NCI-H460 (cell line): ENCODE data around the gene IL18R1. TPM values are rescaled to one million over a fixed set of nuclear protein-coding genes. Genes with fewer than 3 reads are reported as not detected.

Experiments
- DNase-seq: peaks from one replicate; pipeline ENCODE4 v3.0.0-alpha.2; 2016; ENCODE audit warnings: low read depth; ENCODE audit errors: extremely low read depth
- total RNA-seq: library from RNA; depleted of rRNA; stranded (reverse); fragments of >200 nt; shearing (Covaris generic); gene quantifications from 2 replicates; pipeline ENCODE4 v1.2.3, GENCODE V29; 2014

Gene IL18R1
- total RNA-seq, 1 experiment from 2014 or later, result 40.3 TPM

DNA sequence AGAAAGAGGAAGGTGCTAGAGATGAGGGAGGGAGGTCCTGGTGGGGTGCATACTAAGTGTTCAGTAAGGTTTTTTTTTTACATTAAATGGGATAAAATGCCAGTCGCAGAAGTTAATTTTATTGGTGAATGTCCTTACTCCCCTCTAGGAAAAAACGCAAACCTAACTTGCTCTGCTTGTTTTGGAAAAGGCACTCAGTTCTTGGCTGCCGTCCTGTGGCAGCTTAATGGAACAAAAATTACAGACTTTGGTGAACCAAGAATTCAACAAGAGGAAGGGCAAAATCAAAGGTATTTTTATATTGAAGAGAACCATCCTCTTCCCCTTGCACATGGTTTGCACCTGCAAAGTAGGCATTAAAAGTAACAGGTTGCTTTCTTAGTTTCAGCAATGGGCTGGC, 12.7 kb upstream of the IL18R1 start:
- no peak for DNase-seq

GRCh38 chr2:102344397-102344796, 11.2 kb upstream of the IL18R1 start:
- DNase-seq, result no peak

DNA sequence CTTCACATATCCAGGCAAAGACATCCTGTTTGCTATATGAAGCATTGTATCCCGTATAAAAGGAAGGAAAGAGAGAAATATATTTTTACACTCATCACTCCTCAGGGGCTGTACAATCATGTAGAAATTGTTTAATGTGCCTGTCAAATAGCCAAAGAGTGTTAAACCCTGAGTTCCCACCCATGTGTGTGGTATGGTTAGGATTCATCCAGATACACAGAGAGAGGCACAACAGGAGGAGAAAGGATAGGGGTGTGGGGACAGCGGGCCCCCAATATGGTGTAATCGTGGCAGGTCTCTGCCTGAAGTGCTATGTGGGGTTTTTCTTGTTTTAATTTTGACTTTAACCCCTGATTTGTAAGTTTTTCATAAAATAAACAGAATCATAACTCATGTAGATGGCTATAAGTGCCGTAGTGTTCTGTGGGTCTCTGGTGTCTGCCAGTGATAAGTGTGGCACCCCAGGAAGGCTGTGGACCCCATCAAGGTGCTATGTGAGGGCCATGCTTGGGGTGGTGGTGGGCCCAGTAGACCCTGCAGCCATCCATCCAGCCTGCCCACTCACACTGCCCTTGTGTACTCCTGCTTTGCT, 10.2 kb upstream of the IL18R1 start:
- no peak for DNase-seq

DNA sequence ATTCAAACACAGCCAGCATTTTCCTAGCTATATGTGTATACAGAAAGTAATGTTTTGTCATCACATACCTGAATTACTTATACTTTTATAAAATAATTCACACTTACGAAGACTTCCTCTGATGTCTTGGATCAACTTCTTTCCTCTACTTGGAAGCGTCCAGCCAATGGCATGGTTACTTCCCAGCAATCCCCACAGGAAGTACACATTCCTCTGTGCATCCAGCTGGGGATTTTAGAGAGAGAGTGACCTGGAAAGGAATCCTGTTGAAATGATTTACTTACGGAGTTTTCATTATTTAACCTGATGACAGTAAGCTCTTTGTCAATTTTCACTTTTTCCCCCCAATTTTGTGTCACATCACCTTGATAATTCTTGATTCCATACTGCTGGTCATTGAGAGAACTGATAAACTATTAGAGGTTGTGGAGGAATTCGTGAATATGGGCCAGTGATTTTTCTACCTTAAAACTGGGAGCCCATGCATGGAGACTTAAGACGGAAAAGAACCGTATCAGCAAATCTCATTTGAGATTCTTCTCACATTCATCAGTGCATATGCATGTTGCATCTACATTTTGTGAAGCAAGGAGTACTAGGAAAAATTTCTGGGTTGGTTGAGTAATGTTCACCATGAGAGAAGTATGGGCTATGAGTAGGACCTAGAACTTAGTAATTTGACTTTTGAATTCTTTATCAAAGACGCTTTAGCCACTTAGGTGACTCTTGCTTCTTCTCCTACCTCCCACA, 9.0 kb upstream of the IL18R1 start:
- DNase-seq, result no peak

- no peak for DNase-seq
Observed at GRCh38 chr2:102350137-102350793, 5.3 kb upstream of the IL18R1 start.

GRCh38 chr2:102356381-102356712, 751 bp downstream of the IL18R1 start:
- no peak for DNase-seq

GRCh38 chr2:102356741-102357140, 1.1 kb downstream of the IL18R1 start:
- DNase-seq, result no peak

GRCh38 chr2:102357937-102358336, 2.3 kb downstream of the IL18R1 start:
- DNase-seq, result no peak

DNA sequence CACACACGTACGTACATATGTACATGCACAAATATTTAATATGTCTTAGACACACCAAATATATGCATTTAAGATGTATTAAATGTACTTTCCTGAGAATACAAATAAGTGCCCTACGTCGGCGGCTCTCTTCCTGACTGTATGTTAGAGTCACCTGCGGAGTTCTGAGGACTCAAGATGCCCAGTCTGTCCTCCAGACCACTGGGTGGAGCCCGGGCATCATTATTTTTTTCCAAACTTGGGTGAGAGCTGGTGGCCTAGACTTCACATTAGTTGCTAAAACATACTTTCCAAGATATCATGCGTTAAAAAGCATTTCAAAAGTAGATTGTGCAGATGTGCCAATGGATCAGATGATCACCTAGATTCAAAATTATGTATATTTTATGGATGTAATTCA, 2.9 kb downstream of the IL18R1 start:
- DNase-seq, result no peak

- peak; percentile 22 for DNase-seq
Observed at GRCh38 chr2:102359527-102359926, 3.9 kb downstream of the IL18R1 start.

- no peak for DNase-seq
Observed at GRCh38 chr2:102361632-102362241, 6.1 kb downstream of the IL18R1 start.

- no peak for DNase-seq
Observed at GRCh38 chr2:102365763-102366162, 10.2 kb downstream of the IL18R1 start.

DNA sequence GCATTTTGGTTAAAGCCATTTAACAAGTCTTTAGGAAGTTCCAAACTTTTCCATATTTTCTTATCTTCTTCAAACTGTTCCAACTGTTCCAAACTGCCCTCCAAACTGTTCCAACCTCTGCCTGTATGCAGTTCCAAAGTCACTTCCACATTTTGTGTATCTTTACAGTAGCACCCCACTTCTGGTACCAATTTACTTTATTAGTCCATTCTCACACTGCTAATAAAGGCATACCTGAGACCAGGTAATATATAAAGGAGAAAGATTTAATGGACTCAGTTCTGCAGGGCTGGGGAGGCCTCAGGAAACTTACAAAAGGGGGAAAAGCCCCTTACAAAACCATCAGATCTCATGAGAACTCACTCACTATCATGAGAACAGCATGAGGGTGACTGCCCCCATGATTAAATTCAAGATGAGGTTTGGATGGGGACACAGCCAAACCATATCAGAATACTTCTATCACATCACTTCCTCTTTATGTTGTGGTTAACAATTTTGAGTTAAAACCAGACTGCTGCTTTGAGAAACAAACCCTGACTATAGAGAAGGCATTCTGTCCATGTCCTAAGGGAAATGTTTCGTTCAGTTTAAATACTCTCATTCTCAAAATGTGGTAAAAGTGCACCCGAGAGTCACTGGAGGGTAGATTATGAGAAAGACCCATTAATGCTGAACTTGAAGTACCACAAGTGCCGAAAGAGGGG, 11.0 kb downstream of the IL18R1 start:
- no peak for DNase-seq

- no peak for DNase-seq
Observed at GRCh38 chr2:102367331-102367971, 11.9 kb downstream of the IL18R1 start.

DNA sequence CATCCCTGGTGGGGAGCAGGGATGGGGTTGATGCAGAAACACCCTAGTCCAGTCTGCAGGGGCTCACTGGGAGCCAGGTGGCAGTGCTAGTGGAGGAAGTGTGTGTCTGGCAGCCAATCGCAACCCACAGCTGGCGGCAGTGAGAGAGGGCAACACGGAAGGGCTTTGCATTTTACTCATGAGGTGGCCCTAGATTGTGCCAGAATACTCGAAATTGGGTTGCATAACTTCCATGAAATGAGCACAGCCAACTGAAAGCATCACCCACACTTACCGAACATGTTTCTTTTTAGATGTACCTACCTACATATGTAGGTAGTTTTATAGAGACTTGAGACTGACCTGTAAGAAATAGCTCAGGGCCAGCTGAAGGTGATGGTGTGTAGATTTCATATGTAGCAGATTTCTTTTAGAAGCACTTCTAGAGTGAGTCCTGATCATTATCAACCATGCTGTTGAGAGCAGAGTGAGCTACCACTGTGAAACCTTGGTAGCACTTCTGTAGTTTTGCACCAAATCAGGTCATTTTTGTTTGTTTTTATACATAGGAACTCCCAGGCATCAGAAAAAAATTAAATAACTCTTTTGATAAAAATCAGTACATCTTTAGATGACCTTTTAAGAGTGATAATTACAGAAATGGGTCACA, 13.0 kb downstream of the IL18R1 start:
- DNase-seq, result no peak

- no peak for DNase-seq
Observed at GRCh38 chr2:102369866-102370265, 14.3 kb downstream of the IL18R1 start.

DNA sequence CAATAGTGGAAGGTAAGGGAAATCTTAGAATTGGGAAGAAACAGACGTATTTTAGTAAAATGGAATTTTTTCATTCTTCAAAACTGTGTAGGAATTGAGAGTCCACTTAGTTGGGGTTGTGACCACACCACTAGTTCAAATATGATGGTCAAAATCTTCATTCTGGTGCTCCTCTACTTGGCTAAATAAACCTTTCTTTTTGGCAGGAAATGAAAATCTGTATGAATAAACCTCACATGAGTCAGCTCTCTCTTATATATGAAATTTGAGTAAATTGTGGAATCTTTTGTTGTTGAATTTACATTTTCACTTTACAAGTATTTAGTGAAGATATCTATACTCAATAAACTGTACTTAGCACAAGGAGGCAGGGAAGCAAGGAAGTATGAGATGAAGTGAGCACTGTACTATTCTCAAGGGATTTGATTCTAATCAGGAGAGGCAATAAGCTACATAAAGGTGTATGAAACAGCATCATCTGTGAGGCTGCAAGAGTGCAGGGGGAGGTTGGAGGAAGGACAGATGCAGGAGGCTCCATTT, 20.5 kb downstream of the IL18R1 start:
- no peak for DNase-seq

- no peak for DNase-seq
Observed at GRCh38 chr2:102383722-102384121, 28.1 kb downstream of the IL18R1 start.

DNA sequence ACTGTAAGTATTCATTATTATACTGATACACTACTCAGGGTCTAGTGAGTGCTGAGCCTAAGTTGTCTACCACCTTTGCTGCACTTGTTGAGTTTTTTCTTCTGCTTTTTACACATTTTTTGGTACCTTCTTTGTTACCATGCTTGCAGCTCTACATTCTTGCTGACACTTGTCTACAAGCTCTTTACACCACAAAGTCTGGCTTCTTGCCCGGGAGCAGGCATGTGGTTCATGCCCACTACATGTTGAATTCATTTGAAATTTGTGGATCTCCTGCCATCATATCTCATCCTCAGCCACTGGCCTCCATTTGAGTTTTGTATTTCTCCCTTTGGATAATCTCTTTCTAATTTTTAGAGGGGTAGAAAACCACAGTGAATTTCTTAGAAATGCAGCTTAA, 29.9 kb downstream of the IL18R1 start:
- DNase-seq, result no peak

DNA sequence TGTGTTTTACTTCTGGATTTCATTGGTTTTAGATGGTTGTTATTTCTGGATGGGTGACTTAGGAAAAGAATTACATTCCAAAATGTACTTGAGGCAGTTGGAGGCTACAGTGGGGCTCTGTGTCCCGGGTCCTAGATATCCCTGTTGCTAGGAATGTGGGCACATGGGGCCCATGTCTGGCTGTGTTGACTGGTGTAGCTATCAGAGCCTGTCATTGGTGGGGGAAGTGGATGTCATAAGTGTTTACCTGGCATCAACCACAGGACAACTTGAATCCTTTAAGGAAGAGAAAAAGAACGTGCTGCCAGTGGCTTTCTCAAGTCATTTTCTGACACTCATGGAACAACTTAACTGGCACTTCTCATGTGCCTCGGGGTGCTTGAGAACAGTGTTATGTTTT, 30.4 kb downstream of the IL18R1 start:
- DNase-seq, result no peak
